IMR-90 (cell line): ENCODE data around the gene P4HA1.

Source experiments
- POLR2A ChIP-seq: IDR thresholded peaks from 2 replicates; pipeline ENCODE4 v1.6.1; 2012; ENCODE audit warnings: mild to moderate bottlenecking, low read depth, low read length
- RFX5 ChIP-seq: IDR thresholded peaks from 2 replicates; pipeline ENCODE4 v1.8.0; 2012; ENCODE audit warnings: low read depth, mild to moderate bottlenecking, low read length, moderate library complexity
- TF ChIP-seq, protein P1 (sequence below): conservative IDR thresholded peaks from 2 replicates; pipeline ENCODE4 v1.5.1; 2012; ENCODE audit warnings: mild to moderate bottlenecking, low read depth, low read length, improper control_type of control experiment
- TF ChIP-seq, protein P2 (sequence below): fragments of 150-350 bp; IDR thresholded peaks from 2 replicates; pipeline ENCODE4 v1.6.1; 2017; ENCODE audit warnings: mild to moderate bottlenecking, antibody characterized with exemption, low read length, low read depth
- TF ChIP-seq, protein P3 (sequence below): fragments of 150-350 bp; IDR thresholded peaks from 2 replicates; pipeline ENCODE4 v1.6.1; 2016; ENCODE audit warnings: low read depth, mild to moderate bottlenecking, low read length, moderate library complexity, borderline replicate concordance

DNA sequence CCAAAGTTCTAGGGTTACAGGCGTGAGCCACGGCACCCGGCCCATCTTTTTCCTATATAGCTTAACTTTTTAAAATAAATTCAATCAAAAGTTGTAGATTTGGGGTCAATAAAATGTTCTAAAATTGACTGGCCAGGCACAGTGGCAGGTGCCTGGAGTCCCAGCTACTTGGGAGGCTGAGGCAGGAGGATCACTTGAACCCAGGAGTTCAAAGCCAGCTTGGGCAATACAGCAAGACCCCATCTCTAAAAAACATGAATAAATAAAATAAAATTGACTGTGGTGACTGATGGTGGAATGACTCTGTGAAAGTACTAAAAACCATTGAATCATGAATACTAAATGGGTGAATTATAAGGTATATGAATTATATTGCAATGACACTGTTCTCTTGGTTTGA lies 20.8 kb downstream of the P4HA1 start:
- TF ChIP-seq, protein P1, sequence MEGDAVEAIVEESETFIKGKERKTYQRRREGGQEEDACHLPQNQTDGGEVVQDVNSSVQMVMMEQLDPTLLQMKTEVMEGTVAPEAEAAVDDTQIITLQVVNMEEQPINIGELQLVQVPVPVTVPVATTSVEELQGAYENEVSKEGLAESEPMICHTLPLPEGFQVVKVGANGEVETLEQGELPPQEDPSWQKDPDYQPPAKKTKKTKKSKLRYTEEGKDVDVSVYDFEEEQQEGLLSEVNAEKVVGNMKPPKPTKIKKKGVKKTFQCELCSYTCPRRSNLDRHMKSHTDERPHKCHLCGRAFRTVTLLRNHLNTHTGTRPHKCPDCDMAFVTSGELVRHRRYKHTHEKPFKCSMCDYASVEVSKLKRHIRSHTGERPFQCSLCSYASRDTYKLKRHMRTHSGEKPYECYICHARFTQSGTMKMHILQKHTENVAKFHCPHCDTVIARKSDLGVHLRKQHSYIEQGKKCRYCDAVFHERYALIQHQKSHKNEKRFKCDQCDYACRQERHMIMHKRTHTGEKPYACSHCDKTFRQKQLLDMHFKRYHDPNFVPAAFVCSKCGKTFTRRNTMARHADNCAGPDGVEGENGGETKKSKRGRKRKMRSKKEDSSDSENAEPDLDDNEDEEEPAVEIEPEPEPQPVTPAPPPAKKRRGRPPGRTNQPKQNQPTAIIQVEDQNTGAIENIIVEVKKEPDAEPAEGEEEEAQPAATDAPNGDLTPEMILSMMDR = no peak
- TF ChIP-seq POLR2A = no peak
- TF ChIP-seq, protein P2, sequence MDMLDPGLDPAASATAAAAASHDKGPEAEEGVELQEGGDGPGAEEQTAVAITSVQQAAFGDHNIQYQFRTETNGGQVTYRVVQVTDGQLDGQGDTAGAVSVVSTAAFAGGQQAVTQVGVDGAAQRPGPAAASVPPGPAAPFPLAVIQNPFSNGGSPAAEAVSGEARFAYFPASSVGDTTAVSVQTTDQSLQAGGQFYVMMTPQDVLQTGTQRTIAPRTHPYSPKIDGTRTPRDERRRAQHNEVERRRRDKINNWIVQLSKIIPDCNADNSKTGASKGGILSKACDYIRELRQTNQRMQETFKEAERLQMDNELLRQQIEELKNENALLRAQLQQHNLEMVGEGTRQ = no peak
- TF ChIP-seq, protein P3, sequence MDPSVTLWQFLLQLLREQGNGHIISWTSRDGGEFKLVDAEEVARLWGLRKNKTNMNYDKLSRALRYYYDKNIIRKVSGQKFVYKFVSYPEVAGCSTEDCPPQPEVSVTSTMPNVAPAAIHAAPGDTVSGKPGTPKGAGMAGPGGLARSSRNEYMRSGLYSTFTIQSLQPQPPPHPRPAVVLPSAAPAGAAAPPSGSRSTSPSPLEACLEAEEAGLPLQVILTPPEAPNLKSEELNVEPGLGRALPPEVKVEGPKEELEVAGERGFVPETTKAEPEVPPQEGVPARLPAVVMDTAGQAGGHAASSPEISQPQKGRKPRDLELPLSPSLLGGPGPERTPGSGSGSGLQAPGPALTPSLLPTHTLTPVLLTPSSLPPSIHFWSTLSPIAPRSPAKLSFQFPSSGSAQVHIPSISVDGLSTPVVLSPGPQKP = no peak
- no peak for TF ChIP-seq RFX5
